Activated CD4-positive, alpha-beta T cell treated with anti-CD3 and anti-CD28 coated beads, Interleukin-2, Interleukin-4, amounts not matched to agents 100 ng/mL and 50 ng/mL, durations not matched to agents 16 hours and 8 hours (primary cell): ENCODE measurements around the gene NTNG2.

Source experiments
- DNase-seq: peaks from one replicate; pipeline ENCODE4 v3.0.0-alpha.2; 2020; ENCODE audit warnings: low spot score

Gene NTNG2

GRCh38 chr9:132147331-132147730, 14.5 kb upstream of the NTNG2 start:
- DNase-seq: peak; percentile 45

- no peak for DNase-seq
These were observed 14.0 kb upstream of the NTNG2 start for GRCh38 chr9:132147839-132148238.

GRCh38 chr9:132150256-132150655, 11.6 kb upstream of the NTNG2 start:
- DNase-seq: no peak

GRCh38 chr9:132151118-132151517, 10.7 kb upstream of the NTNG2 start:
- no peak for DNase-seq

GRCh38 chr9:132152231-132152630, 9.6 kb upstream of the NTNG2 start:
- no peak for DNase-seq

GRCh38 chr9:132154863-132155567, 6.8 kb upstream of the NTNG2 start:
- DNase-seq: no peak

GRCh38 chr9:132155568-132155895, 6.3 kb upstream of the NTNG2 start:
- DNase-seq: no peak

GRCh38 chr9:132156262-132156661, 5.6 kb upstream of the NTNG2 start:
- no peak for DNase-seq

GRCh38 chr9:132157347-132158116, 4.3 kb upstream of the NTNG2 start:
- DNase-seq: no peak

GRCh38 chr9:132160802-132161742, 786 bp upstream of the NTNG2 start:
- DNase-seq: peak; percentile 76

GRCh38 chr9:132162764-132163456, 1.1 kb downstream of the NTNG2 start:
- DNase-seq: no peak

GRCh38 chr9:132163457-132163875, 1.6 kb downstream of the NTNG2 start:
- no peak for DNase-seq

- DNase-seq: no peak
These were observed 2.2 kb downstream of the NTNG2 start for GRCh38 chr9:132163876-132164603.

GRCh38 chr9:132164604-132165362, 2.9 kb downstream of the NTNG2 start:
- DNase-seq: no peak

- peak; percentile 19 for DNase-seq
These were observed 4.7 kb downstream of the NTNG2 start for GRCh38 chr9:132166599-132166998.

- DNase-seq: no peak
These were observed 5.3 kb downstream of the NTNG2 start for GRCh38 chr9:132167192-132167591.

- DNase-seq: no peak
These were observed 6.5 kb downstream of the NTNG2 start for GRCh38 chr9:132168347-132168746.

GRCh38 chr9:132168851-132169250, 7.0 kb downstream of the NTNG2 start:
- DNase-seq: no peak

GRCh38 chr9:132169672-132170392, 8.0 kb downstream of the NTNG2 start:
- peak; percentile 55 for DNase-seq

- no peak for DNase-seq
These were observed 9.8 kb downstream of the NTNG2 start for GRCh38 chr9:132171702-132172101.
